ENCODE results near the gene RFX1.

The RFX1 gene

DNA sequence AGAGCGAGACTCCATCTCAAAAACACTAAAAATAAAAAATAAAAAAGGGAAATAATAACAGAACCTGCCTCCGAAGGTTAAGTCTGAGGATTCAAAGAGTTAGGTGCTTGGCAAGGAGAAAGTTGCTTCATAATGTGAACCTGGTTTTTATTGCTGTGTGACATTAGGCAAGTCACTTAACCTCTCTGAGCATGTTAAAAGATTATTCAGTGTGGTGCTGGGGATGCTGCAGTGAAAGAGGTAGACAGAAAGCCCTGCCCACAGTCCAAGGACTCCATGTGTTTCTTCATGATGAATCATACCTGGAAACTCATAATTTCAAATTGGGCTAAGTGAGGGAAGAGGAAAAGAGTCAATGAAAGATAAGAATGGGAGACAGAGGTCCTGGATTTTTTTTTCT lies 27.8 kb upstream of the RFX1 start:
- no peak overlapping the region for H3K4me3 ChIP-seq (ENCODE audit: low read depth, low read length)
- H3K27ac ChIP-seq, result no peak overlapping the region
- H3K4me2 ChIP-seq (ENCODE audit: low read length), result no peak overlapping the region
- no peaks in the 10 kb centered on the region for H3K36me3 ChIP-seq (ENCODE audit: control insufficient read depth, insufficient read depth, low read length)
- H3K79me2 ChIP-seq, result no peaks in the 10 kb centered on the region
- no peak overlapping the region for H2AFZ ChIP-seq
- no peak overlapping the region for H3K9ac ChIP-seq
- TF ChIP-seq, protein P1, sequence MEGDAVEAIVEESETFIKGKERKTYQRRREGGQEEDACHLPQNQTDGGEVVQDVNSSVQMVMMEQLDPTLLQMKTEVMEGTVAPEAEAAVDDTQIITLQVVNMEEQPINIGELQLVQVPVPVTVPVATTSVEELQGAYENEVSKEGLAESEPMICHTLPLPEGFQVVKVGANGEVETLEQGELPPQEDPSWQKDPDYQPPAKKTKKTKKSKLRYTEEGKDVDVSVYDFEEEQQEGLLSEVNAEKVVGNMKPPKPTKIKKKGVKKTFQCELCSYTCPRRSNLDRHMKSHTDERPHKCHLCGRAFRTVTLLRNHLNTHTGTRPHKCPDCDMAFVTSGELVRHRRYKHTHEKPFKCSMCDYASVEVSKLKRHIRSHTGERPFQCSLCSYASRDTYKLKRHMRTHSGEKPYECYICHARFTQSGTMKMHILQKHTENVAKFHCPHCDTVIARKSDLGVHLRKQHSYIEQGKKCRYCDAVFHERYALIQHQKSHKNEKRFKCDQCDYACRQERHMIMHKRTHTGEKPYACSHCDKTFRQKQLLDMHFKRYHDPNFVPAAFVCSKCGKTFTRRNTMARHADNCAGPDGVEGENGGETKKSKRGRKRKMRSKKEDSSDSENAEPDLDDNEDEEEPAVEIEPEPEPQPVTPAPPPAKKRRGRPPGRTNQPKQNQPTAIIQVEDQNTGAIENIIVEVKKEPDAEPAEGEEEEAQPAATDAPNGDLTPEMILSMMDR (IDR thresholded peaks at IDR 0.05), result no peak
- H3K9me3 ChIP-seq (ENCODE audit: control insufficient read depth, low read length), result no peaks in the 10 kb centered on the region
- no peaks in the 10 kb centered on the region for H3K4me1 ChIP-seq
- H3K27me3 ChIP-seq (ENCODE audit: control insufficient read depth, insufficient read depth, low read length), result no peaks in the 10 kb centered on the region

DNA sequence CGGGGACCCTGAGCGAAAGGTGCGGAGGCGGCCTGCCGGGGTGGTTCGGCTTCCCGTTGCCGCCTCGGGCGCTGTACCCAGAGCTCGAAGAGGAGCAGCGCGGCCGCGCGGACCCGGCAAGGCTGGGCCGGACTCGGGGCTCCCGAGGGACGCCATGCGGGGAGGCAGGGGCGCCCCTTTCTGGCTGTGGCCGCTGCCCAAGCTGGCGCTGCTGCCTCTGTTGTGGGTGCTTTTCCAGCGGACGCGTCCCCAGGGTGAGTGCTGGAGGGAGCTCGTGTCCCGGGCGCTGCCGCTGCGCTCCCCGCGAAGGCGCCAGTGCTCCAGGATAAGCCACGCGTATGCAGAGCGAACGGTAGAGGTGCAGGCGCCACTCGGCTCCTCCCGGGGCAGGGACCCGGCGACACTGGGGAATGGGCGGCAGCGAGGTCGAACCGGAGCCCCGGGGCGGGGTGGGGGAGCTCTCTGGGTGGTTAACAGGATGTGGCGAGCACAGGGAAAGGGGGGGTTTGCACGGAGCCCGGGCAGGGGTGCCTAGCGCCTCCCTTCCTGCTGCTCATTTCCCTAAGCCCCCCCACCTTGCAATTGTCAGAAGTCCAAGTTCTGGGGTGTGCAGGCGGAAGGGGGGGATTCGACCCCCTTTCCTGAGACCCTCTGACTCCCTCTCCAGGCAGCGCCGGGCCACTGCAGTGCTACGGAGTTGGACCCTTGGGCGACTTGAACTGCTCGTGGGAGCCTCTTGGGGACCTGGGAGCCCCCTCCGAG lies 25.8 kb upstream of the RFX1 start, which contains the start of gene IL27RA:
TSS of gene IL27RA (plus strand) at position 44 of the 762 bp plus-strand sequence. CDS start at position 155, 111 bp downstream.
- Histone ChIP-seq H3K27me3 (ENCODE audit: control insufficient read depth, insufficient read depth, low read length) (no peaks in the 10 kb centered on the region), H3K36me3 (ENCODE audit: control insufficient read depth, insufficient read depth, low read length) (no peaks in the 10 kb centered on the region), H3K4me1 (no peaks in the 10 kb centered on the region), H3K9ac (peak within 1 kb of the TSS; percentile 25), H3K9me3 (ENCODE audit: control insufficient read depth, low read length) (no peaks in the 10 kb centered on the region), H2AFZ (peak within 1 kb of the TSS; percentile 84), H3K79me2 (no peaks in the 10 kb centered on the region), H3K4me2 (ENCODE audit: low read length) (peak within 1 kb of the TSS; percentile 93), H3K4me3 (ENCODE audit: low read depth, low read length) (peak within 1 kb of the TSS; percentile 61), H3K27ac (peak within 1 kb of the TSS; percentile 34)
- TF ChIP-seq, protein P1 (IDR thresholded peaks at IDR 0.05), result peak; percentile 63

DNA sequence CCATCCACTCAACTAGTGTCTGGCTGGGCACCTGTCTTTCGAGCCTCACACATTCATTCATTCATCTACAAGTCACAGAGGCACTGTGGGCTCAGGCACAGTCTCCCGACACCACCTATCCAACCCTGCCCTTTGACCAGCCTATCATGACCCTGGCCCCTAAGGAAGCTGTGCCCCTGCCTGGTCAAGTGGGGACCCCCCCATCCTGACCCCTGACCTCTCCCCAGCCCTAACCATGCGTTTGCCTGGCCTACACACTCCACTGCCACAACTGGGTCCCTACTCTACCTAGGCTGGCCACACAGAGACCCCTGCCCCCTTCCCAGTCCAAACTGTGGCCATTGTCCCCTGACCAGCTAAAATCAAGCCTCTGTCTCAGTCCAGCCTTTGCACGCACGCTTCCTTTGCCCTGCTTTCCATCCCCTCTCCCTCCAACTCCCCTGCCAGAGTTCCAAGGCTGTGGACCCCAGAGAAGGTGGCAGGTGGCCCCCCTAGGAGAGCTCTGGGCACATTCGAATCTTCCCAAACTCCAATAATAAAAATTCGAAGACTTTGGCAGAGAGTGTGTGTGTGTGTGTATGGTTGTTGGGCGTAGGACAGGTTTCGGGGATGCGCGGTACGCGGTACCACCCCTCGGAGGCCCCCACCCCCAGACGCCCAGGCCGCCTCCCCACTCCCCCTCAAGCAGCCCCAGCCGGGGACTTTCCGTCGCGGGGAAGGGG lies 25.0 kb upstream of the RFX1 start:
- Histone ChIP-seq H3K4me2 (ENCODE audit: low read length) (peak overlapping the region; percentile 93), H3K27me3 (ENCODE audit: control insufficient read depth, insufficient read depth, low read length) (no peaks in the 10 kb centered on the region), H3K27ac (peak overlapping the region; percentile 34), H3K4me3 (ENCODE audit: low read depth, low read length) (peak overlapping the region; percentile 61), H3K9me3 (ENCODE audit: control insufficient read depth, low read length) (no peaks in the 10 kb centered on the region), H3K36me3 (ENCODE audit: control insufficient read depth, insufficient read depth, low read length) (no peaks in the 10 kb centered on the region), H3K4me1 (no peaks in the 10 kb centered on the region), H3K9ac (peak overlapping the region; percentile 25), H3K79me2 (no peaks in the 10 kb centered on the region), H2AFZ (peak overlapping the region; percentile 84)
- TF ChIP-seq, protein P1 (IDR thresholded peaks at IDR 0.05), result no peak

DNA sequence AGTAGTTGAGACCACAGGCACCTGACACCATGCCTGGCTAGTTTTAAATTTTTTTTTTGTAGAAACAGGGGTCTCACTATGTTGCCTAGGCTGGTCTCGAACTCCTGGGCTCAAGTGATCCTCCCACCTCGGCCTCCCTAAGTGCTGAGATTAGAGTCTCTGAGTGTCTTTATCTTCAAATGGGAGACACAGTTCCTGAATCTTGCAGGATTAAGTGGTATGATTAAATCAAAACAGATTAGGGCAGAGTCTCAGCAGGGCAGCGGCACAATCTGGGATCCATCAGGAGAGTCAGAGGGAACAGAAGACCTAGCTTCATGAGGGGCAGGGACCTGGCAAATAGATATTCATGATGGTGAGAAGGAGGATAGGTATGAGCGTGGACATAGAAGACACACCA lies 22.8 kb upstream of the RFX1 start:
- Histone ChIP-seq H3K27ac (no peak overlapping the region), H3K79me2 (no peaks in the 10 kb centered on the region), H3K4me1 (no peaks in the 10 kb centered on the region), H3K9ac (no peak overlapping the region), H3K4me2 (ENCODE audit: low read length) (no peak overlapping the region), H3K9me3 (ENCODE audit: control insufficient read depth, low read length) (no peaks in the 10 kb centered on the region), H3K36me3 (ENCODE audit: control insufficient read depth, insufficient read depth, low read length) (no peaks in the 10 kb centered on the region), H3K27me3 (ENCODE audit: control insufficient read depth, insufficient read depth, low read length) (no peaks in the 10 kb centered on the region), H3K4me3 (ENCODE audit: low read depth, low read length) (no peak overlapping the region), H2AFZ (peak overlapping the region; percentile 5)
- TF ChIP-seq, protein P1 (IDR thresholded peaks at IDR 0.05), result no peak
